Panc1 (cell line): ENCODE results near the gene TIMM22. TPM values are rescaled to one million over a fixed set of nuclear protein-coding genes. Genes with fewer than 3 reads are reported as not detected.

ENCODE experiments used
- ATAC-seq: fragments of 200-7000 bp; cut with Tn5 transposase; 2 replicates; pipeline ENCODE4 v1.9.1; 2020; ENCODE audit warnings: mild to moderate bottlenecking, moderate library complexity
- BruUV-seq: library from RNA; stranded (reverse); fragments of 400-500 nt; replicated peaks from 2 replicates; lab custom pipeline; 2021; lab: Mats Ljungman, UMichigan
- CTCF ChIA-PET: fragments of 300-600 bp; sonication (Branson Sonifier 250); formaldehyde crosslinking; loops from one replicate; lab custom pipeline; 2022; ENCODE audit warnings: antibody characterized with exemption; lab: Charles Lee
- POLR2A ChIA-PET: fragments of 300-600 bp; sonication (Branson Sonifier 250); formaldehyde crosslinking; loops from one replicate; lab custom pipeline; 2022; ENCODE audit warnings: antibody characterized with exemption; lab: Charles Lee
- DNase-seq: peaks from one replicate; pipeline ENCODE4 v3.0.0-alpha.2; 2010; ENCODE audit warnings: low read depth, low spot score
- H3K27ac ChIP-seq: 2 replicates; pipeline ENCODE4 v1.5.1; 2011; ENCODE audit warnings: mild to moderate bottlenecking, low read length, inconsistent platforms
- H3K27me3 ChIP-seq: fragments of 200-500 bp; sonication (Bioruptor generic); 2 replicates; pipeline ENCODE4 v1.6.0; 2014; ENCODE audit warnings: low read length, inconsistent platforms; ENCODE audit not compliant: control insufficient read depth, insufficient read depth
- H3K36me3 ChIP-seq: fragments of 200-500 bp; sonication (Bioruptor generic); 2 replicates; pipeline ENCODE4 v1.5.1; 2014; ENCODE audit warnings: inconsistent platforms, mild to moderate bottlenecking, low read length, moderate library complexity; ENCODE audit not compliant: control insufficient read depth, insufficient read depth
- H3K4me1 ChIP-seq: 2 replicates; pipeline ENCODE4 v1.5.1; 2011; ENCODE audit warnings: inconsistent platforms, mild to moderate bottlenecking, low read length, moderate library complexity; ENCODE audit not compliant: control insufficient read depth, insufficient read depth
- H3K4me3 ChIP-seq, 2 experiments: 2 replicates each; pipeline ENCODE4 v1.5.1; 2011 to 2012; ENCODE audit warnings: low read depth in 2 of 2, low read length in 2 of 2, mild to moderate bottlenecking in 2 of 2, inconsistent platforms in 1 of 2, moderate library complexity in 1 of 2
- H3K9me3 ChIP-seq: fragments of 200-500 bp; sonication (Bioruptor generic); 2 replicates; pipeline ENCODE4 v1.5.1; 2014; ENCODE audit warnings: low read depth, mild to moderate bottlenecking, inconsistent platforms, low read length, moderate library complexity; ENCODE audit not compliant: control insufficient read depth, insufficient read depth
- POLR2AphosphoS5 ChIP-seq: IDR thresholded peaks from 2 replicates; pipeline ENCODE4 v1.6.1; 2012; ENCODE audit warnings: mild to moderate bottlenecking, low read depth, low read length, moderate library complexity
- SIN3A ChIP-seq: IDR thresholded peaks from 2 replicates; pipeline ENCODE4 v1.6.1; 2012; ENCODE audit warnings: low read depth, mild to moderate bottlenecking, low read length, moderate library complexity, borderline replicate concordance; ENCODE audit not compliant: insufficient read depth
- TCF7L2 ChIP-seq: IDR thresholded peaks from 2 replicates; pipeline ENCODE4 v1.6.1; 2011; ENCODE audit warnings: mild to moderate bottlenecking, low read depth, low read length, inconsistent platforms
- in situ Hi-C: cut with HindIII; loops from 2 replicates; pipeline ENCODE4 v1.10.0; 2016; ENCODE audit warnings: low sequenced_read_pairs, low pct_unique_long_range_greater_than_20kb
- intact Hi-C: fragments of 100-400 bp; cut with micrococcal nuclease; formaldehyde crosslinking; loops from one replicate; pipeline ENCODE4 v1.10.0; 2022; ENCODE audit not compliant: unreplicated experiment
- total RNA-seq: library from RNA; stranded (reverse); gene quantifications from one replicate; pipeline ENCODE4 v1.2.1, GENCODE V29; 2021; ENCODE audit not compliant: unreplicated experiment
- TF ChIP-seq, protein P1 (sequence below): fragments of 450-650 bp; IDR thresholded peaks from 2 replicates; pipeline ENCODE4 v1.5.1; 2017; ENCODE audit warnings: mild to moderate bottlenecking
- TF ChIP-seq, protein P2 (sequence below), 2 experiments: IDR thresholded peaks; 2 replicates each; pipeline ENCODE4 v1.6.1; 2011 to 2012; ENCODE audit warnings: low read depth in 2 of 2, control low read depth in 1 of 2, low read length in 1 of 2, mild to moderate bottlenecking in 1 of 2, moderate library complexity in 1 of 2; ENCODE audit not compliant: insufficient read depth in 1 of 2

Gene TIMM22
- total RNA-seq, 1 experiment from 2014 or later: 10.2 TPM

DNA sequence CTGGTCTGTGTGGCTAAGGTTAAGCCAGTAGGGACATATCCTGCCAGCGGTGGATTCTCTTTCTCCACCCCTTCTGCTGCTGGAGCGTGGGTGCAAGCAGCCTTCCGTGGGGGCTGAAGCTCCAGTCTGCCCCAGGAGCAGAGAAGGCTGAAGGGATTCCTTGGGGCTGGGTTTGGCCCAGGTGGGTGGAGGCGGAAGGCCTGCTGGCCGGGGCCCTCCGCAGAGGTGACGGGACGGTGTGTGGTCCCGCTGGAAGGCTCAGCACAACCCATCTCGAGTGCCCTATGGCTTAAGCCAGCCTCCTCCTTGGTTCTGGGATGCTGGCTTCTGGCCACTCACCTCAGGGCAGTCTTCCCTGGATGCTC, 13.1 kb downstream of the TIMM22 start:
- intact Hi-C loops: no loop called here
- no peak for TF ChIP-seq POLR2AphosphoS5
- no peak for TF ChIP-seq SIN3A
- TF ChIP-seq, protein P1, sequence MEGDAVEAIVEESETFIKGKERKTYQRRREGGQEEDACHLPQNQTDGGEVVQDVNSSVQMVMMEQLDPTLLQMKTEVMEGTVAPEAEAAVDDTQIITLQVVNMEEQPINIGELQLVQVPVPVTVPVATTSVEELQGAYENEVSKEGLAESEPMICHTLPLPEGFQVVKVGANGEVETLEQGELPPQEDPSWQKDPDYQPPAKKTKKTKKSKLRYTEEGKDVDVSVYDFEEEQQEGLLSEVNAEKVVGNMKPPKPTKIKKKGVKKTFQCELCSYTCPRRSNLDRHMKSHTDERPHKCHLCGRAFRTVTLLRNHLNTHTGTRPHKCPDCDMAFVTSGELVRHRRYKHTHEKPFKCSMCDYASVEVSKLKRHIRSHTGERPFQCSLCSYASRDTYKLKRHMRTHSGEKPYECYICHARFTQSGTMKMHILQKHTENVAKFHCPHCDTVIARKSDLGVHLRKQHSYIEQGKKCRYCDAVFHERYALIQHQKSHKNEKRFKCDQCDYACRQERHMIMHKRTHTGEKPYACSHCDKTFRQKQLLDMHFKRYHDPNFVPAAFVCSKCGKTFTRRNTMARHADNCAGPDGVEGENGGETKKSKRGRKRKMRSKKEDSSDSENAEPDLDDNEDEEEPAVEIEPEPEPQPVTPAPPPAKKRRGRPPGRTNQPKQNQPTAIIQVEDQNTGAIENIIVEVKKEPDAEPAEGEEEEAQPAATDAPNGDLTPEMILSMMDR: no peak
- TF ChIP-seq, protein P2, sequence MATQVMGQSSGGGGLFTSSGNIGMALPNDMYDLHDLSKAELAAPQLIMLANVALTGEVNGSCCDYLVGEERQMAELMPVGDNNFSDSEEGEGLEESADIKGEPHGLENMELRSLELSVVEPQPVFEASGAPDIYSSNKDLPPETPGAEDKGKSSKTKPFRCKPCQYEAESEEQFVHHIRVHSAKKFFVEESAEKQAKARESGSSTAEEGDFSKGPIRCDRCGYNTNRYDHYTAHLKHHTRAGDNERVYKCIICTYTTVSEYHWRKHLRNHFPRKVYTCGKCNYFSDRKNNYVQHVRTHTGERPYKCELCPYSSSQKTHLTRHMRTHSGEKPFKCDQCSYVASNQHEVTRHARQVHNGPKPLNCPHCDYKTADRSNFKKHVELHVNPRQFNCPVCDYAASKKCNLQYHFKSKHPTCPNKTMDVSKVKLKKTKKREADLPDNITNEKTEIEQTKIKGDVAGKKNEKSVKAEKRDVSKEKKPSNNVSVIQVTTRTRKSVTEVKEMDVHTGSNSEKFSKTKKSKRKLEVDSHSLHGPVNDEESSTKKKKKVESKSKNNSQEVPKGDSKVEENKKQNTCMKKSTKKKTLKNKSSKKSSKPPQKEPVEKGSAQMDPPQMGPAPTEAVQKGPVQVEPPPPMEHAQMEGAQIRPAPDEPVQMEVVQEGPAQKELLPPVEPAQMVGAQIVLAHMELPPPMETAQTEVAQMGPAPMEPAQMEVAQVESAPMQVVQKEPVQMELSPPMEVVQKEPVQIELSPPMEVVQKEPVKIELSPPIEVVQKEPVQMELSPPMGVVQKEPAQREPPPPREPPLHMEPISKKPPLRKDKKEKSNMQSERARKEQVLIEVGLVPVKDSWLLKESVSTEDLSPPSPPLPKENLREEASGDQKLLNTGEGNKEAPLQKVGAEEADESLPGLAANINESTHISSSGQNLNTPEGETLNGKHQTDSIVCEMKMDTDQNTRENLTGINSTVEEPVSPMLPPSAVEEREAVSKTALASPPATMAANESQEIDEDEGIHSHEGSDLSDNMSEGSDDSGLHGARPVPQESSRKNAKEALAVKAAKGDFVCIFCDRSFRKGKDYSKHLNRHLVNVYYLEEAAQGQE (IDR thresholded peaks at IDR 0.05; ENCODE audit: insufficient read depth in 1 of 2, low read depth in 2 of 2, low read length in 1 of 2): no peak
- TF ChIP-seq TCF7L2: no peak
- POLR2A ChIA-PET: no interaction called here
- in situ Hi-C loops: no loop called here
- Histone ChIP-seq H3K9me3 (no peaks in the 10 kb centered on the region), H3K27me3 (no peaks in the 10 kb centered on the region), H3K4me3 (no peak overlapping the region), H3K27ac (no peak overlapping the region), H3K4me1 (peaks cover 10% of the 10 kb centered on the region), H3K36me3 (no peaks in the 10 kb centered on the region)
- no TSS peak for BruUV-seq
- CTCF ChIA-PET: no interaction called here
- DNase-seq (no peak), ATAC-seq (no peak)

DNA sequence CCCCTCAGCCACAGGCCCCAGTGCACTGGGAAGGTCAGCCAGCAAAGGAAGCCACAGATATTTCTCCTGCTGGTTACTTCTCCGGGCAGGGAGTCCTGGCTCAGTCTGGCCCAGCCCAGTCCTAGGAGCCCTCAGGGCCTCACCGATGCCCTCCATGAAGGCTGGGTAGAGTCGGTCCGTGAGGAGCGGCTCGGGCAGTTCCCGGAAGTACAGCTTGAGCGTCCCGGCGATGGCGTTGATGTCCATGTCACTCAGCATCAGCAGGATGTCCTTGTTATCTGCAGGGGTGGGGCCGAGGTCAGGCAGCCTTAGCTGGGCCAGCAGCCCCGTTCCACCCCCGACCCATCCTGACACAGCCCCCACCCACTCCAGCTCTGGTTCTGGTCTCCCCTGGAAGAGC, 13.7 kb downstream of the TIMM22 start:
- Histone ChIP-seq H3K4me3 (no peak overlapping the region), H3K4me1 (peaks cover 5% of the 10 kb centered on the region), H3K27ac (no peak overlapping the region), H3K36me3 (no peaks in the 10 kb centered on the region), H3K9me3 (no peaks in the 10 kb centered on the region), H3K27me3 (no peaks in the 10 kb centered on the region)
- CTCF ChIA-PET: no interaction called here
- POLR2A ChIA-PET: no interaction called here
- BruUV-seq: no TSS peak
- in situ Hi-C loops: no loop called here
- intact Hi-C loops: no loop called here
- TF ChIP-seq, protein P2 (IDR thresholded peaks at IDR 0.05; ENCODE audit: insufficient read depth in 1 of 2, low read depth in 2 of 2, low read length in 1 of 2): no peak
- TF ChIP-seq TCF7L2 (no peak), POLR2AphosphoS5 (no peak)
- ATAC-seq (no peak), DNase-seq (no peak)
